Fibroblast of mammary gland (primary cell): Measurements from ENCODE around the gene RASA3.

ENCODE experiments used
- DNase-seq: peaks from one replicate; pipeline ENCODE4 v3.0.0-alpha.2; 2010; ENCODE audit warnings: low read depth
- H3K4me3 ChIP-seq: 2 replicates; pipeline ENCODE4 v1.5.1; 2011; ENCODE audit warnings: low read depth, mild to moderate bottlenecking, low read length, moderate library complexity; ENCODE audit not compliant: control insufficient read depth
- TF ChIP-seq, protein P1 (sequence below): conservative IDR thresholded peaks from 2 replicates; pipeline ENCODE4 v1.5.1; 2011; ENCODE audit warnings: low read depth, low read length, inconsistent platforms; ENCODE audit not compliant: control insufficient read depth, insufficient read depth

Gene RASA3

DNA sequence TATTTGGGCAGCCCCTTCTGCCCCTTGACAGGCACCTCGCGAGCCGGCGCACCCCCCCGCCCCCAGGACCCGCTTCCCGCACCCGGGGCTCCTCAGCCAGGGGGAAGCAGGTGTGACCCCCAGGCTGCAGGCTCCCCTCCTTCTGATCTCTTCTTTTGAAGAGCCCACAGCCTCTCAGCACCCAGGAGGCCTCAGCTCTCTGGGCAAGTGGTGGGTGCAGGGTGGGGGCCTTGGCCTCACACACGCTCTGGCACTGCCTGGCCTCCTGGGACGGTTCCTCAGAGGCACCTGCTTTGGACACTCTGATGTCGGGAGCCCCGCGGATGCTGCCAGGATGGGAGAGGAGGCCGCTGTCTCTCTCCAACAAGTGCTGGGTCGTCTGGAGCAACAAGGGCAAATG lies 157.0 kb downstream of the RASA3 start:
- TF ChIP-seq, protein P1, sequence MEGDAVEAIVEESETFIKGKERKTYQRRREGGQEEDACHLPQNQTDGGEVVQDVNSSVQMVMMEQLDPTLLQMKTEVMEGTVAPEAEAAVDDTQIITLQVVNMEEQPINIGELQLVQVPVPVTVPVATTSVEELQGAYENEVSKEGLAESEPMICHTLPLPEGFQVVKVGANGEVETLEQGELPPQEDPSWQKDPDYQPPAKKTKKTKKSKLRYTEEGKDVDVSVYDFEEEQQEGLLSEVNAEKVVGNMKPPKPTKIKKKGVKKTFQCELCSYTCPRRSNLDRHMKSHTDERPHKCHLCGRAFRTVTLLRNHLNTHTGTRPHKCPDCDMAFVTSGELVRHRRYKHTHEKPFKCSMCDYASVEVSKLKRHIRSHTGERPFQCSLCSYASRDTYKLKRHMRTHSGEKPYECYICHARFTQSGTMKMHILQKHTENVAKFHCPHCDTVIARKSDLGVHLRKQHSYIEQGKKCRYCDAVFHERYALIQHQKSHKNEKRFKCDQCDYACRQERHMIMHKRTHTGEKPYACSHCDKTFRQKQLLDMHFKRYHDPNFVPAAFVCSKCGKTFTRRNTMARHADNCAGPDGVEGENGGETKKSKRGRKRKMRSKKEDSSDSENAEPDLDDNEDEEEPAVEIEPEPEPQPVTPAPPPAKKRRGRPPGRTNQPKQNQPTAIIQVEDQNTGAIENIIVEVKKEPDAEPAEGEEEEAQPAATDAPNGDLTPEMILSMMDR, result no peak
- H3K4me3 ChIP-seq, result no peak overlapping the region
- DNase-seq, result no peak

DNA sequence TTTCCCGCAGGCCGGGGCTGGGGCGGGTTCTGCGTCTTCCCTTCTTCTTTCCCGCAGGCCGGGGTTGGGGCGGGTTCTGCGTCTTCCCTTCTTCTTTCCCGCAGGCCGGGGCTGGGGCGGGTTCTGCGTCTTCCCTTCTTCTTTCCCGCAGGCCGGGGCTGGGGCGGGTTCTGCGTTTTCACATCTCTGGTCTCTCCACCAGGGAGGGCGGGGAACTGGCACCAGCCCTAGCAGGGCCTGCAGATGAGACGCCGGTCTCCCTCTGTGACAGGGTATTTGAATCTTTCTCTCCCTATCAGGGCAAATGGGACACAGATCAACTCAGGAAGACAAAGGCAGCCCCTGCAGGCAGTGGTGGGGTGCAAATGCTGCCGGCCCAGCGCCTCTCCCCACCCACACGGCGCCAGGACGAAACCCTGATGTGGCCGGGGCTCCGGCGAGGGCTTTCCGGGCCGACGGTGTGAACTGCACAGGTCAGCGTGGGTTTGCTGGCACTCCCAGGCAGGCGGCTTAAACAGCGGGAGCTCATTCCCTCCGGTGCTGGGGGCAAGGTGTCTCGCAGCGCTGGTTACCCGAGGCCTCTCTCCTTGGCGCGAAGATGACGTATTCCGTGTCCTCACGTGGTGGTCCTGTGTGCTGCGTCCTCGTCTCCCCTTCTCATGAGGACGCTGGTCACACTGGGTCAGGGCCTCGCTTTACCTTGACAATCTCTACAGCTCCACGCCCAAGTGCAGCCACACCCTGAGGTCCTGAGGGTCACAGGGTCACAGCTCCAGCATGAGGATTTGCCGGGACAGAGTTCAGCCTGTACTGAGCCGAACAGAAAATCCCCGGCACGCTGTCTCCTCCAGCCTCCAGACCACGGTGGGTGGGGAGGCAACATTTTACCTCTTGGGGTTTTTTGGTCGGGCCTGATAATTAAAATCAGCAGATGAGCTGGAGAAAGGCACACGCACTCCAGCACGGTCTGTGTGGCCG lies 157.8 kb downstream of the RASA3 start:
- DNase-seq, result no peak
- TF ChIP-seq, protein P1, result no peak
- no peak overlapping the region for H3K4me3 ChIP-seq

DNA sequence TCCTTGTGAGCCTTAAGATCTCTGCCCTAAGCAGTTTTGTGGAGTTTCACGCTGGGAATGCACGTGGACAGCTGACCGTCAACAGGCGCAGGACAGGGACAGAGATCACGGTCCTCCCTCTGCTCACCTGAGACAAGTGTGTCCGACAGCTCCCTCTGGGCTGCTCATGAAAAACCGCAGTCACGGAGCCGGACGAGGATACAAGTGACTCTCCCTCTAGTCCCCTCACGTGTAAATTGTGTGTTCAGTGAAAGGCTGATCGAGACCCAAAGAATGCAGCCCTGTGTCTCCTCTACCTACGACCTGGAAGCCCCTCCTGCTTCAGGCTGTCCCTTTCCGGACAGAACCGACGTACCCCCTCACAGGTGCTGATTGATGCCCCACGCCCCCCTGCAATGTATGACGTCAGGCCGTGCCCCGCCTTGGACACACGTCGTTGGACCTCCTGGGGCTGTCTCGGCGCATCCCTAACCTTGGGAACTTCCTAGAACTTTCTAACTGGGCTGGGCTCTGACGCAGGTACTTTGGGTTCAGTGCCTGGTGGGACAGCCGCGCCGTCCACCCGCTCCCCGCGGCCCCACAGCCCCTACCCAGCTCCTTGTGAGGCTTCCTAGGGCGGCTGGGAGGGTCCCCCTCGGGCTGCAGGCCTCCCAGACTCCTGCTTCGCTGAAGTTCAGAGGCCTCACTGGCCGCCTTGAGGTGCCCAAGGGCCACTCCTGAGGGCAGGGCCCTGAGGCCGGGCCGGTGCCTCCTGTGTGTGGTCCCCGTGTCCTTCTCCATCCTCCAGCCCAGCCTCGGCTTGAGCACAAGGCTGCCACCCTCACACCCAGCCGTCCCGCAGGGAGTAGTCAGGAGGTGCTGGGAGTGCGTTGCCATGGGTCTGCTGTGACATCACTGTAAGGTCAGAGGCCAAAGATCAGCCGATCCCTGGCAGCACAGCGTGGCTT lies 158.9 kb downstream of the RASA3 start, which contains the start of gene C13orf46:
Gene C13orf46, minus strand, starts transcription at position 859 of the 947 bp plus-strand sequence. Its CDS starts 79 bp downstream, at position 780.
- DNase-seq, result no peak
- TF ChIP-seq, protein P1, result no peak
- no peak within 1 kb of the TSS for H3K4me3 ChIP-seq

DNA sequence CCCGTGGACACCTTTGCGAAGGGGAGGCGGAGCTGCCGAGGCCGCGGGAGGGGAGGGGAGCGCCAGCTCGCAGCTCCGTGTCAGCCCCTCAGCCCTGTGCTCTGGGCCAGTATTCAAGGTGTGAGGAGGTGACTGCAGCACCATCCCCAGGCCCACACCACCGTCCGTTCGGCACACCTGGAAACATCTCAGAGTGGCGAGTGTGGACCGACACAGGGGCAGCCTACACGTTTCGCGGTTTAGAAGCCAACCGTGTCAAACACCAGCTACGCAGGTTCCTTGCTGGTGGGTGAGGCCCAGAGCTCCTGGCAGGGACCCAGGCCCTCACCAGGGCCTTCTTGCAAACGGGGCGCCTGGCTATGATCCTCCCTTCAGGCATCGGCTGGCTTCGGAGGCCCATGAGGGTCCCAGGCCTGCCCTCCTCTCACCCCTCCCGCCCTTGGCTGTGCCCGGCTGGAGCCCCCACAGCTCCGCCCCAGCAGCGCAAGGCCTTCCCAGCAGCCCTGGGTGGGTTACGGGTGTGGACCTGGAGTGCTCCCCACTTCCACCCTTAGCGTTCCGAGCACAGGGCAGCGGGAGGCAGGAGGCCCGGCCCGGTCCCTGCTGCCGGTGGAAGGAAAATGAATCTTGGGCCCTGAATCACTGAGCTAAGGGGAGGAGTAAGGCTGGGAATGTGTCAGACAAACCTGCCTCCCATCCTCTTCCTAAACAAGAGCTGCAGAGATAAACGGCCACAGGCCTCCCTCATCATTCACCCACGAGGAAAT lies 159.8 kb downstream of the RASA3 start:
- DNase-seq, result no peak
- no peak overlapping the region for H3K4me3 ChIP-seq
- TF ChIP-seq, protein P1, result no peak

DNA sequence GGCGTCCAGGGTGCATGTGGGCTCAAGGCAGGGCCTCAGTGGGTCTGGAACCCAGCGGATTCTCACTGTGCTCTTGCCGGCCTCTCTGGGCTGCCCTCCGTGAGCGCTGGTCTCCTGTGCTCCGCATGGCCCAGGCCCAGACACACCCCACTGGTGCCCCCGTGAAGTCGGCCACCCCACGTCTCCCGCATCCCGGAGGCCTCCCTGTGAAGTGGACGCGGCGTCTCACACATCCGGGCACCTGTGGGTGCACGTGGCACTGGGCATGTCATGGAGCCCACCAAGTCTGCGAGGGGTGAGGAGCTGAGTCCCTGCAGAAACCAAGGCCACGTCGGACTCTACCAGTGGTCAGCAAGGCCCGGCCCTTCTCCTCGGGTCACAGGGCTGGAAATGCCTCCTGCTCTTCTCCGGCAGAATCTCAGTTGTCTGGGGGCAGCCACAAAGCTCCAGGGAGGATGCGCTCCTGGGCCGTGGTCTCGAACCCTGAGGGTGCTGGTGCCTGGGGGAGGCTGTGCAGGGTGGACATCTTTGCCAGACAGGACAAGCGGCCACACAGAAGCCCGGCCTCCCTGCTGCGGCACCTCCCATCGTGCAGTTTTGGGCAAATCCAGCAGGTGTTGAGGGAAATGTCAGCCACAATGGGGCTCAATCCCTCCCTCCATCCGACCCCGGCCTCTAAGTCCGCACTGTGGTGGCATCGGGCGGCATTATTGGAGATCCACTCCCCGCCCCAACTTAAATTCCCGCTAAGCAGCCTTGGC lies 160.8 kb downstream of the RASA3 start:
- no peak for DNase-seq
- TF ChIP-seq, protein P1, result no peak
- no peak overlapping the region for H3K4me3 ChIP-seq
